GM19328 (cell line): ENCODE data around the gene PI4KB.

Experiments
- ATAC-seq: cut with Tn5 transposase; IDR thresholded peaks from one replicate; pipeline ENCODE4 v1.9.1; 2021; ENCODE audit warnings: mild to moderate bottlenecking, moderate library complexity; ENCODE audit not compliant: unreplicated experiment

Gene PI4KB

DNA sequence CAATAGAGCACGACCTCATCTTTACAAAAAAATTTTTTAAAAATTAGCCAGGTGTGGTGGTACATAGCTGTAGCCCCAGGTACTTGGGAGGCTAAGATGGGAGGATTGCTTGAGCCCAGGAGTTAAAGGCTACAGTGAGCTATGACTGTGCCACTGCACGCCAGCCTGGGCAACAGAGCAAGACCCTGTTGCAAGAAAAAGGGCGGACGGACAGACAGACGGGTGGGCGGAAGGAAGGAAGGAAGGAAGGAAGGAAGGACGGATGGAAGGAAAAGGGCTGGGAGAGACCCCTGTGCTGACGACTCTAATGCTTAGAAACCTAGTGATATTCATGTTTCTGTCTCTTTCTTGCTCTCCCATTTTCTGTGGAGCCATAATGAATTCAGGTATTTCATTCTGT is 14.4 kb downstream of the PI4KB start:
- ATAC-seq = no peak

DNA sequence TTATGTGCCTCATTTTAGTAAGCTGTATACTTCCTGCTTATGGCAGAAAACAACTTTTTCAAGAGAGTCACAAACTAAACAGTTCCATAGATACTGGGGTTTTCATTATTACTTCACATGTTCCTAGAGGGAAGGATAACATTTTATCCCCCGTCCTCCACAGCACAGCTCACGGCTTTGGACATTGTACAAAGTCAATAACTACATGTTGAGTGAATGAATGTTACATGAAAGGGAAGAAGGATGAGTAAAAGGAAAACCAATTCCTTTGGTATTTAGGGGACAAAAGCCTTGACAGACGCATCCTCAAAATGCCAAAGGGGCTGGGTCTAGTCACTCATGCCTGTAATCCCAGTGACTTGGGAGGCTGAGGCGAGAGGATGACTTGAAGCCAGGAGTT is 14.8 kb downstream of the PI4KB start:
- ATAC-seq = no peak

DNA sequence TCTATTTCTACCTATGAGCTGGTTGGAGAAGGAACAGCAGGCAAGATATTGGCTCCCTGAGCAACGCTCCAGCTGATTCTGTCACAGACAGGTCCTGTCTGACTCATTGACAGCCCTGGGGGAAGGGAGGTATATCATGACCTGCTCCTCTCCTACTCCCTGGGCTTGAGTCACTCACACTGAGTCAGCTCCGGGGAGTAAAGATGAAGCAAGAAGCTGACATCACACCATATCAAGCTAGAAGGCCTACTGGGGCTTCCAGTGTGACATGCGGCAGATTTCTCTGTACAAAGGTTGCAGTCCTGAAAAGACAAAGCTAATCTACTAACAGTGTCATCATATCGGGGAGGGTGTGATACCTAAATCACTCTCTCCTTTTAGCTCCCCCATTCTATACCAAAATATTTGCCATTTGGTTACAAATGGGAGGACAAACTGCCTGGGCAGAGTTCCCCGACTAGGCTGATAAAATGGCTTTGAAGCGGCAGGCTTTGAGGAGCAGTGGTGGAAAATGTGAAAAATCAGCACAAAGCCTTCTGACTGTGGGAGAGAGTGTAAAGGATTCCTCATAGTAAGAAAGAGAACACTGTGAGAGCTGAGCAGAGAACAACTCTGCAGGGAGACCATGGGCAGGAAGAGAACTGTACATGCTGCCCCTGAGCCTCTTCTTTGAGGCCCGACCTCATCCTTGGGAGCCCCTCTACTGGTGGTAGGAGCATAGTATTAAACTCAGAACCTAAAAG is 15.5 kb downstream of the PI4KB start:
- no peak for ATAC-seq

DNA sequence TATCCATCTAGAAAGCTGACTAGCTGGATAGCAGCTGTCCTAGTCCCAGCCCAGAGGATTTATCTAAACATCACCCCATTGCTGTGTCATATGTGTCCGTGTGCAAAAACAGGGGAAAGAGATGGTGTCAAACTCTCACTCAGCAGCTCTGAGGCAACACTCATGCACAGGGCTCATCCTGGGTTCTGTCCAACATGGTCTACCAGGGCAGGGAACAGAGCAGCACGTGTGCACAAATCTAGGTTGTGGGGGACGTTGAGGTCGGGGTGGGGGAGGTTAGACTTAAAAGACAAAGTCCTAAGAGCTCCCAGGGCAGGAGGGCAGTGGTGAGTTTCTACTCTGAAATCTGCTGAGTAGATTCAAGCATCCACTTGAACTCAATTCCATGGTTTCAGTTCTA is 16.2 kb downstream of the PI4KB start:
- no peak for ATAC-seq

DNA sequence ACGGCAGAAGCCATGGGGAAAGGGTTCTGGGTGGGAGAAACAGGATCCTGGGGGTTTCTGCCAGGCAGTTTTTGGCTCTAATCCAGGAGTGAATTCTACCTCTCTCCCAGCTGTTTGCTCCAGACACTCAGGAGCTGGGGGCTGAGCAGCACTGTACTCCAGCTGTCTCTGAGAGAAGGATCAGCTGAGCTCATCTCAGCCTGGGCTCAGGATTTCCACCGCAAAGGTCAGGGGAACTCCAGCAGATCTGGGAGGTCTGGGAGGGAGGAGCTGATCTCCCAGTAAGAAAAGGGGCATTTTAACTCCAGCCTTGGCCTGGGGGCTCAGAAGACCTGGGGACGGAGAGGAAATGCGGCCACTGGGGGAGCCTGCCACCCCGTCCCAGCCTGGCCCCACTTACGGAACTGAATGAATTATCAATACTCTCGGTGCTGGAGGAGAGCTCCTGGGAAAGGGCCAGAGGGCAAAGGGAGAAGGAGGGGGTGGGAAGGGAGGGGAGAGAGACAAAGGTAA is 17.3 kb downstream of the PI4KB start:
- no peak for ATAC-seq

DNA sequence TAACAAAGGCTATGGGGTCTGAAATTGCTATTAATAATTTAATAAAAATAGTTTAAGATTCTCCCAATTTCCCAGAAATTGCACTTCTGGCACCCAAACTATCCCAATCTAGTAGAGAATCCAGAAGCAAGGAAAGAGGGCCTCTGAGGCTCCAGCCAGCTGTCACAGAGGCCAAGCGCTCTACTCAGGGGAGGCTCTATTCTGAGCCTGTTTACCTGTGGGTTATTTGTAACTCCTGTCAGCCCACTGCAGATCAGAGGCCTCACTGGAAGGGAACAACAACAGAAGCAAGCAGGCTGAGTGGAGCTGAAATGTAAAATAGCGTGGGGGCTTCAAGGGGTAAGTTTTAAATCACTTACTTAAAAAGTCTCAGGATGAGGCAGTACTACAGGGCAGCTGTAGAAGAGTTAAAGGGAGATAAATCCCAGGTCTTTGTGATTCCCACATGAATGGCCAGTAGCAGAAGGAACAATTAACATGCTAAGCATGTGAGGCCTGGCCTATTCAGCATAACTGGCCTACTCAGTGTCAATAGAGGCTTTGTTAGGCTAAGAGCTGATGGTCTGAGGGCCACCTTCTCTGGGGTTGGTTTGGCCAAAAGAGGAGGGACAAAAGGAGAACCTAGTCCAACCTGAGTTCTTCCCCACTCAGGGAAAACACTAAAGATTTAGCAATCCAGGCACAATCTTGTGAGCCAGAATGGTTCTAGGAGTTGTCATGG is 32.3 kb downstream of the PI4KB start:
- ATAC-seq = no peak

DNA sequence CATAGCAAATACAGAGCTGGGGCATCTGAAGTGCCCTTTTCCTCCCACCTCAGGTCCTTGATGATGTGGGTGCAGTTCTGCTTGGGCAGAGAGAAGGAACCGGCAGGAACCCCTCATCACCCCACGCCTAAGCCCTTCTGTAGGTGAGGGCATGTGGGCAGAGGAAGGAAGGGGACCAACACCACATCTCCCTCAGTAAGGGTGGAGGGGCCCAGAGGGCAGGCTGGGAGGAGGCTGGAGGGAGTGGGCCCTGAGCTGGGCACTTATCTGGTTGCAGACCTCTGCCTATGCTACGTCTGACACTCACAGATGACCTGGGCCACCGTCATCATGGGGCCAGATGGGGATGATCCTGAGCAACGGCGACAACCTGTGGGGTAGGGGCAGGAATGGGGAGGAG is 34.1 kb downstream of the PI4KB start:
- ATAC-seq = no peak

DNA sequence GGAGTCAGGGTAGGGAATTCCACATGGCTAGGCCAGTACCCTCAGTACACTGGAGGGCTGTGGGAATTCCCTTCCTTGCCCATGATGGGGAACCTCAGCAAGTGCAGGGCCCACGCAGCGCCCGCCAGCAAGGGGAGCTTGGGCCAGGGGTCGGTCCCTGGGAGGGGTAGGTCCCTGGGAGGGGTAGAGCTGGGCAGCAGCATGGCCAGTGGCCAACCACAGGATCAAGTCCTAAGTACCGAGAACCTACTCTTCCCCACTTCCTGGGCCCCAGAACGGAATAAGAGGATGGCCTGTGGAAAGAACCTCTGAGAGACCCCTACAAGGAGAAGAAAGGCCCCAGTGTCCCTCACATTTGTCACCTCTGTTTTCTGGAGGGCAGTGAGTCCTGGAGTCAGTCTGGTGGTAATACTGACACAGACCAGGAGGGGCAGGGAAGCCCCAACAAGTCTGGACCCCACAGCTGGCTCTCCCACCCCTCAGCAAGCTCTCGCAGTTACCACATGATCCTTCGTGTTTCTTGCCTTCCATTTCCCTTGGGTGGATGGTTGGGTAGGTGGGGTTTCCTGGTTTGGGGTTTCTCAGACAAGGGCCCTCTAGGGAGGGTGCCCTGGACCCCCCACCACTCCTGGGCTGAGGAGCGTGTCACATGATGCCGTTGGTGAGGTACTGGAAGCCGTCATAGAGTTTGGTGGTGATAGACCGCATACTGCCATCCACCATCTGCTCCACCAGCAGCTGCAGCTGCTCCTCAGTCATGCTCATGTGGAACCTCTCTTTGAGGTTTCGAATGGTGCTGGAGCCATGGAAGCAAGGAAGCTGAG is 34.8 kb downstream of the PI4KB start:
- ATAC-seq = no peak

DNA sequence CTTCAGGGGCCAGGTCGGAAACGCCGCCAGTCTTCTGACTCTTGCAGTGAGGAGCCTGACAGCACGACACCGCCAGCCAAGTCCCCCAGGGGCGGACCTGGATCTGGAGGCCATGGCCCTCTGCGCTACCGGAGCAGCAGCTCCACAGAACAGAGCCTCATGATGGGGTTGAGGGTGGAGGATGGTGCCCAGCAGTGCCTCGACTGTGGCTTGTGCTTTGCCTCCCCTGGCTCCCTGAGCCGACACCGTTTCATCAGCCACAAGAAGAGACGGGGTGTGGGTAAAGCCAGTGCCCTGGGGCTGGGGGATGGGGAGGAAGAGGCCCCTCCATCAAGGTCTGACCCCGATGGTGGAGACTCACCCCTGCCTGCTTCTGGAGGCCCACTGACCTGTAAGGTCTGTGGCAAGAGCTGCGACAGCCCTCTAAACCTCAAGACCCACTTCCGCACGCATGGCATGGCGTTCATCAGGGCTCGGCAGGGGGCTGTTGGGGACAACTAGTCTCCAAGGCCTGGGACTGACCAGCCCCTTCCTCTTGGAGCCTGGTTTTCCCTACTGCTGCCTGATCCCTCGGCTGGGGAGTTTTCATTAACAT is 36.4 kb downstream of the PI4KB start:
- no peak for ATAC-seq

DNA sequence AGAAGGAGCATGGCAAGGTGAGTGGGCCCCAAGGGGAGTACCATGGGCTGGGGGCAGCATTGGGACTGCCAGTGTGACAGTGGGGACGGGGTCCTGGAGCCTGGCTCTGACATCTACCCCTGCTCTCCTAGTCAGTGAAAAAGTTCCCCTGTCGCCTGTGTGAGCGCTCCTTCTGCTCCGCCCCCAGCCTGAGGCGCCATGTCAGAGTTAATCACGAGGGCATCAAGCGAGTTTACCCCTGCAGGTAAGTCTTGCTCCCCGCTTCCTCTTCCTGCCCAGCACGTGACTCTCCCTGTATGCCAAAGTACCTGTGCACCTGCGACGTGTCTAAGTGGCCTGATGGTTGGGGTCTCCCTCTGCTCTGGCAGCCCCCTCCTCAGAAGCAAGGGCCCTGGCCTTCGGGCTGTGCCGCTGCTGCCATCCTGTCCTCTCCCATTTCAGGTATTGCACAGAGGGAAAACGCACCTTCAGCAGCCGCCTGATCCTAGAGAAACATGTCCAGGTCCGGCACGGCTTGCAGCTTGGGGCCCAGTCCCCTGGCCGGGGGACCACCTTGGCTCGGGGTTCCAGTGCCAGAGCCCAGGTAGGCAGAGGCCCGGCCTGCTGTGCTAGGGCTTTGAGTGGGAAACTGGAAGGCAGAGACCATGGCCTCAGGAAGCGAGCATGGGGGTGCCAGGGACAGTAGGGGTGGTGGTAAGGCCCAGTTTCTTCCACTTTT is 37.1 kb downstream of the PI4KB start:
- no peak for ATAC-seq

DNA sequence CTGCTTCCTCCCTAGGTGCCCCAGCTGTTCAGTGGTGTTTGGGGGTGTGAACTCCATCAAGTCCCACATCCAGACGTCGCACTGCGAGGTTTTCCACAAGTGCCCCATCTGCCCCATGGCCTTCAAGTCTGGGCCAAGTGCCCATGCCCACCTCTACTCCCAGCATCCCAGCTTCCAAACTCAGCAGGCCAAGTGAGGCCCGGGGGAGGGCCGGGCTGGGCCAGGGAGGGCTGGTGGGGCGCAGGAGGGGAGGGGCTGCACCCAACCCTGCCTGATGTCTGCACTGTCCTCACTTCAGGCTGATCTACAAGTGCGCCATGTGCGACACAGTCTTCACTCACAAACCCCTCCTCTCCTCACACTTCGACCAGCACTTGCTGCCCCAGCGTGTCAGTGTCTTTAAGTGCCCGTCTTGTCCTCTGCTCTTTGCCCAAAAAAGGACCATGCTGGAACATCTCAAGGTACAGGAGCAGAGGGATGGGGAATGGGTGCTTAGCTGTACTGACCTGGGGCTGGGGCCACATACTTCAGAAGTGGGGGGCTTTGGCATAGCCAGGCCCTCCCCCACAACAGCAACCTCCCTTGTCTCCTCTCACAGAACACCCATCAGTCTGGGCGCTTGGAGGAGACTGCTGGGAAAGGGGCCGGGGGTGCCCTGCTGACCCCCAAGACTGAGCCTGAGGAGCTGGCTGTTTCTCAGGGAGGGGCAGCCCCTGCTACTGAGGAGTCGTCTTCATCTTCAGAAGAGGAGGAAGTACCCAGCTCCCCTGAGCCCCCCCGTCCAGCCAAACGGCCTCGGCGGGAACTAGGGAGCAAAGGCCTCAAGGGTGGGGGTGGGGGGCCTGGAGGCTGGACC is 37.9 kb downstream of the PI4KB start:
- ATAC-seq = no peak

DNA sequence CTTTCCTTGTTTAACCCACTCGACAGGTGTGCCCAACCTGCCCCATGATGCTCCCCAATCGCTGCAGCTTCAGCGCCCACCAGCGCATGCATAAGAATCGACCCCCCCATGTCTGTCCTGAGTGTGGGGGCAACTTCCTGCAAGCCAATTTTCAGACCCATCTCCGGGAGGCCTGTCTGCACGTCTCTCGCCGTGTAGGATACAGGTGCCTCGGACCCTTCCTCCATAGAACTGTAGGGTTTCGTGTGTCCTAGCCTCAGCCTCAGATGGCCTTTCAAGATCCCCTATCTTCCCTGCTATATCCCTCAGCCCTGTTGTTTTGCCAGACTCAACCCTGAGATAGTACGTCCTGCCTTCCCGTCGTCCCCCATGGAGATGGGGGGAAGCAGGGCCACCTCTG is 38.7 kb downstream of the PI4KB start:
- ATAC-seq = no peak

DNA sequence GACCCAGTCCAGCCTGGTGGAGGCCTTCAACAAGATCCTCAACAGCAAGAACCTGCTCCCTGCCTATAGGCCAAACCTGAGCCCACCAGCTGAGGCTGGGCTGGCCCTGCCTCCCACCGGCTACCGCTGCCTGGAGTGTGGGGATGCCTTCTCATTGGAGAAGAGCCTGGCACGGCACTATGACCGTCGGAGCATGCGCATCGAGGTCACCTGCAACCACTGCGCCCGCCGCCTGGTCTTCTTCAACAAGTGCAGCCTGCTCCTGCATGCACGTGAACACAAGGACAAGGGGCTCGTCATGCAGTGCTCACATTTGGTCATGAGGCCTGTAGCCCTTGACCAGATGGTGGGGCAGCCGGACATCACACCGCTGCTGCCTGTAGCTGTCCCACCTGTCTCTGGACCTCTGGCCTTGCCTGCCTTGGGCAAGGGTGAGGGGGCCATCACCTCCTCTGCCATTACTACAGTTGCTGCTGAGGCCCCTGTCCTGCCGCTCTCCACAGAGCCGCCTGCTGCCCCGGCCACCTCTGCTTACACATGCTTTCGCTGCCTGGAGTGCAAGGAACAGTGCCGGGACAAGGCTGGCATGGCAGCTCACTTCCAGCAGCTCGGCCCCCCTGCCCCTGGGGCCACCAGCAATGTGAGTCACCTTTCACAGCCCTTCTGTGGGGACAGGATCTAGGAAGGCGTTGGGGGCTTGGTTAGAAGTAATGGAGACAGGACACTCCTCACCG is 39.3 kb downstream of the PI4KB start:
- no peak for ATAC-seq

DNA sequence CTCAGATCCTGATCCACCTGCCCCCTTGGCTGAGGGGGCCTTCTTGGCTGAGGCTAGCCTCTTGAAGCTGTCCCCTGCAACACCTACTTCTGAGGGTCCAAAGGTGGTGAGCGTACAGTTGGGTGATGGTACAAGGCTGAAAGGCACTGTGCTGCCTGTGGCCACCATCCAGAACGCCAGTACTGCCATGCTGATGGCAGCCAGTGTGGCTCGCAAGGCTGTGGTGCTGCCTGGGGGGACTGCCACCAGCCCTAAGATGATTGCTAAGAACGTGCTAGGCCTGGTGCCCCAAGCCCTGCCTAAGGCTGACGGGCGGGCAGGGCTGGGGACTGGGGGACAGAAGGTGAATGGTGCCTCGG is 39.9 kb downstream of the PI4KB start:
- ATAC-seq = no peak

DNA sequence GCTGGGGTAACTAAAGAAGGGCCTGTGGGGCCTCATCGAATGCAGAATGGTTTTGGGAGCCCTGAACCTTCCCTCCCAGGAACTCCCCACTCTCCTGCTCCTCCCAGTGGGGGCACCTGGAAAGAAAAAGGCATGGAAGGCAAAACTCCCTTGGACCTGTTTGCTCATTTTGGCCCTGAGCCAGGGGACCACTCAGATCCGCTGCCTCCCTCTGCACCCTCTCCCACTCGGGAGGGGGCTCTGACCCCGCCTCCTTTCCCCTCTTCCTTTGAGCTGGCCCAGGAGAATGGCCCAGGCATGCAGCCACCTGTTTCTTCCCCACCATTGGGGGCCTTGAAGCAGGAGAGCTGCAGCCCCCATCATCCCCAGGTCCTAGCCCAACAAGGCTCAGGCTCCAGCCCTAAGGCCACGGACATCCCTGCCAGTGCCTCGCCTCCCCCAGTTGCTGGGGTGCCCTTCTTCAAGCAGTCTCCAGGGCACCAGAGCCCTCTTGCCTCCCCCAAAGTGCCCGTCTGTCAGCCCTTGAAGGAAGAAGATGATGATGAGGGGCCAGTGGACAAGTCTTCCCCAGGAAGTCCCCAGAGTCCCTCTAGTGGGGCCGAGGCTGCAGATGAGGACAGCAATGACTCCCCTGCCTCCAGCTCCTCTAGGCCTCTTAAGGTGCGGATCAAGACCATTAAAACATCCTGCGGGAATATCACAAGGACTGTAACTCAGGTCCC is 40.4 kb downstream of the PI4KB start:
- ATAC-seq = no peak

DNA sequence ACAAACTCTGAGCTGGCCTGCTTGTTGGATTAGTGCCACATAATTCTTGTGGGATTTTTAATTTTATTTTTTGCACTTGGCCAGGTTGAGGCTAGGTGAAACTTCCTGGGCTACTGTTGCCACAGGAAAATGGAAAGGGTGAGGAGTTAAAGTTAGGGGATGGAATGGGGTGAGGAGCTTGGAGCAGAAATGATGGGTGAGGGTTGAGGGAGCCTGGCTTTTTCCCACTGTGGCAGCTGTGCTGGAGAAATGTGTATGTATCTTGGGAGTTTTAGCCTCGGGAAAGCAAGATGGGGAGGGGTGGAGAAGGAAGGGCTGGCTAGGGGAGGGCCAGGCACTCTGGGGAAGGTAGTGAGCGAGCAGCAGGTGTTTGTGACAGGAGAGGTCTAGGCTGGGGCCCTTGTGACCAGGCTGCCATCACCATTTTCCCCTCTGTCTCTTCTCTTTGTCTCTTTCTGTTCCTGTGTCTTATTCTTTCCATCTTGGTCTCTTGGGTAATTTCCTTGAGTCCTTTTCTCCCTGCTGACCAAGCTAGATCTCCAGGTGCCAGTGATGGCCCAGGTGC is 43.1 kb downstream of the PI4KB start:
- no peak for ATAC-seq

DNA sequence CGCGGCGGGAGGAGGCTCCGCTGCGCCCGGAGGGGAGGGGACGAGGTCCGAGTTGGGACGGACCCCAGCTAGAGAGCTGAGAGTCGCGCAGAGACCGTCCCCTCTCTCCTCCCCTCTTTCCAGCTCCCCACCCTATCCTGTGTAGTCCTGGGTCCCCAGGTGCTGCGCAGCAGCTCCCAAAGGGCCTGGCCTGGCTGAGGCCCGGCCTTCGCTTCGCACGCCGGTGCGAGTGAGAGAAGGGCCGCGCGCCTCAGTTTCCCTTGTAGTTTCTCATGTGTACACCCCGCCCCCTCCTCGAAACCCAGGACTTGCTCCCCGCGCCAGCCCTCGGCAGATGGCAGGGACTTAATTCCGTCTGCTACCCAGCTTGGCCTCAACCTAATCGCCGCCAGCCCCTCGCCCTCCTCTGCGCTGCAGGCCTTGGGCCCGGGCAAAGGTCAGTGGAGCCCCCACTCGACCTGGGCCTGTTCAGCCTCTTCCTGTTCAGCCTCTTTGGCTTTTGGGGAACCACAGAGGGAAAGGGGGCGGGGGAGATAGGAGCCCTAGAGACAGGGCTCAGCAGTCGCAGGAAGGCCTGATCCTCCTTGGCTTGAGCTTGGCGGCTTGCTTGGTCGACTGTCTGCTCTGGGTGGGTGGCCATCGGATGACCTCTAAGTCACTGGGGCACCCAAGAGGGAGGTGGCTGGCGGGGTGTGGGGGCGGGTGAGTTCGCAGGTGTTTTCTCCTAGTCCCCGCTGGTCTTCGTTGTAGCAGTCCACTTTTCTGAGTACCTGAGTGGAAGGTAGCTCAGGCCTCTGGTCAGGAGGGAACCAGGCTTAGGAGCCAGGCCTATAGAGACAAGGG is 44.1 kb downstream of the PI4KB start:
- ATAC-seq = no peak
